Measurements from ENCODE around the gene PCBP4. TPM values are rescaled to one million over a fixed set of nuclear protein-coding genes. Genes with fewer than 3 reads are reported as not detected.

PCBP4 gene
- total RNA-seq, 1 donor, result 22.4 TPM

- Histone ChIP-seq H3K4me3 (ENCODE audit: insufficient read depth, low read length) (no peak overlapping the region), H3K4me2 (ENCODE audit: insufficient read depth, low read length) (no peak overlapping the region), H2AFZ (ENCODE audit: low read length) (no peak overlapping the region), H3K9me3 (ENCODE audit: low read depth, low read length) (no peaks in the 10 kb centered on the region), H3K27ac (ENCODE audit: low read depth, low read length) (no peak overlapping the region), H3K36me3 (ENCODE audit: insufficient read depth, low read length) (peaks cover 24% of the 10 kb centered on the region), H3K27me3 (ENCODE audit: insufficient read depth, low read length) (no peaks in the 10 kb centered on the region), H3K4me1 (ENCODE audit: insufficient read depth, low read length) (peaks cover 11% of the 10 kb centered on the region), H3K79me2 (ENCODE audit: insufficient read depth, low read length) (no peaks in the 10 kb centered on the region), H4K20me1 (ENCODE audit: insufficient read depth, low read length) (no peaks in the 10 kb centered on the region)
- TF ChIP-seq CTCF (IDR thresholded peaks at IDR 0.05; ENCODE audit: extremely low read depth, low read depth, low read length), result no peak
- DNase-seq (ENCODE audit: insufficient read length, low spot score, missing footprints), result peak; percentile 50
Observed at GRCh38 chr3:51947215-51947900, 19.9 kb downstream of the PCBP4 start.

GRCh38 chr3:51946796-51947195 is 20.5 kb downstream of the PCBP4 start:
- Histone ChIP-seq H3K4me1 (ENCODE audit: insufficient read depth, low read length) (peaks cover 14% of the 10 kb centered on the region), H2AFZ (ENCODE audit: low read length) (no peak overlapping the region), H3K79me2 (ENCODE audit: insufficient read depth, low read length) (no peaks in the 10 kb centered on the region), H3K9me3 (ENCODE audit: low read depth, low read length) (no peaks in the 10 kb centered on the region), H3K4me2 (ENCODE audit: insufficient read depth, low read length) (no peak overlapping the region), H4K20me1 (ENCODE audit: insufficient read depth, low read length) (no peaks in the 10 kb centered on the region), H3K27me3 (ENCODE audit: insufficient read depth, low read length) (no peaks in the 10 kb centered on the region), H3K36me3 (ENCODE audit: insufficient read depth, low read length) (peaks cover 24% of the 10 kb centered on the region), H3K4me3 (ENCODE audit: insufficient read depth, low read length) (no peak overlapping the region), H3K27ac (ENCODE audit: low read depth, low read length) (no peak overlapping the region)
- no peak for TF ChIP-seq CTCF (IDR thresholded peaks at IDR 0.05; ENCODE audit: extremely low read depth, low read depth, low read length)
- DNase-seq (ENCODE audit: insufficient read length, low spot score, missing footprints), result peak; percentile 21

- DNase-seq (ENCODE audit: insufficient read length, low spot score, missing footprints), result peak; percentile 77
- Histone ChIP-seq H3K4me1 (ENCODE audit: insufficient read depth, low read length) (peaks cover 17% of the 10 kb centered on the region), H4K20me1 (ENCODE audit: insufficient read depth, low read length) (no peaks in the 10 kb centered on the region), H3K9me3 (ENCODE audit: low read depth, low read length) (no peaks in the 10 kb centered on the region), H3K4me2 (ENCODE audit: insufficient read depth, low read length) (no peak overlapping the region), H3K4me3 (ENCODE audit: insufficient read depth, low read length) (no peak overlapping the region), H3K79me2 (ENCODE audit: insufficient read depth, low read length) (peaks cover 6% of the 10 kb centered on the region), H3K27me3 (ENCODE audit: insufficient read depth, low read length) (no peaks in the 10 kb centered on the region), H3K36me3 (ENCODE audit: insufficient read depth, low read length) (peaks cover 24% of the 10 kb centered on the region), H2AFZ (ENCODE audit: low read length) (no peak overlapping the region), H3K27ac (ENCODE audit: low read depth, low read length) (no peak overlapping the region)
- TF ChIP-seq CTCF (IDR thresholded peaks at IDR 0.05; ENCODE audit: extremely low read depth, low read depth, low read length), result no peak
Observed at GRCh38 chr3:51945926-51946705, 21.1 kb downstream of the PCBP4 start.

Measured in osteoblast (primary cell).